HG03558 (cell line): ENCODE measurements around the gene NAXD.
"Not testable (repeated sequence)": the region's sequence is repeated elsewhere in the genome, so short reads cannot be mapped to it uniquely, and the experiment has no call there.

Source experiments
- ATAC-seq: cut with Tn5 transposase; IDR thresholded peaks from one replicate; pipeline ENCODE4 v1.9.1; 2021; ENCODE audit warnings: moderate number of reproducible peaks; ENCODE audit not compliant: unreplicated experiment; ENCODE audit errors: extremely low read depth

Gene NAXD

GRCh38 chr13:110615322-110616102 is at the start of gene NAXD:
TSS of gene NAXD (plus strand) at chr13:110615545. CDS start at chr13:110615602, 57 bp downstream.
- peak; percentile 50 for ATAC-seq

- no peak for ATAC-seq
Measured at GRCh38 chr13:110566171-110566570, 49.2 kb upstream of the NAXD start.

GRCh38 chr13:110568612-110569011 is 46.7 kb upstream of the NAXD start:
- no peak for ATAC-seq

- ATAC-seq: not testable (repeated sequence)
Measured at GRCh38 chr13:110569962-110570361, 45.4 kb upstream of the NAXD start.

- no peak for ATAC-seq
Measured at GRCh38 chr13:110570886-110571285, 44.5 kb upstream of the NAXD start.

GRCh38 chr13:110571896-110572777 is 43.2 kb upstream of the NAXD start:
- ATAC-seq: no peak

GRCh38 chr13:110572778-110573118 is 42.6 kb upstream of the NAXD start:
- ATAC-seq: no peak

- ATAC-seq: no peak
Measured at GRCh38 chr13:110574161-110574560, 41.2 kb upstream of the NAXD start.

GRCh38 chr13:110575322-110576069 is 39.8 kb upstream of the NAXD start:
- peak; percentile 79 for ATAC-seq

- no peak for ATAC-seq
Measured at GRCh38 chr13:110576070-110576394, 39.3 kb upstream of the NAXD start.

GRCh38 chr13:110576736-110577476 is 38.4 kb upstream of the NAXD start:
- no peak for ATAC-seq

- no peak for ATAC-seq
Measured at GRCh38 chr13:110578363-110578762, 37.0 kb upstream of the NAXD start.

- ATAC-seq: no peak
Measured at GRCh38 chr13:110580800-110581199, 34.5 kb upstream of the NAXD start.

- ATAC-seq: no peak
Measured at GRCh38 chr13:110581506-110582185, 33.7 kb upstream of the NAXD start.

GRCh38 chr13:110582421-110582954 is 32.9 kb upstream of the NAXD start:
- ATAC-seq: no peak

GRCh38 chr13:110583178-110583865 is 32.0 kb upstream of the NAXD start:
- ATAC-seq: no peak

GRCh38 chr13:110589793-110590390 is 25.5 kb upstream of the NAXD start:
- ATAC-seq: no peak

GRCh38 chr13:110590577-110590976 is 24.8 kb upstream of the NAXD start:
- no peak for ATAC-seq
